Uterus (tissue), 2 donors: Measurements from ENCODE around the gene BCL11B.

ENCODE experiments used
- POLR2A ChIP-seq, 2 donors: fragments of 450-650 bp; IDR thresholded peaks; one replicate each; pipeline ENCODE4 v1.6.1; 2016; ENCODE audit warnings: antibody characterized with exemption in 2 of 2, mild to moderate bottlenecking in 1 of 2, moderate library complexity in 1 of 2
- TF ChIP-seq, protein P1 (sequence below), 4 experiments: fragments of 200-600 bp in 2 of 4; fragments of 450-650 bp in 2 of 4; sonication (generic) in 2 of 4; IDR thresholded peaks; one replicate each; pipeline ENCODE4 v1.5.1; 2016 to 2019; ENCODE audit warnings: antibody characterized with exemption in 4 of 4, mild to moderate bottlenecking in 2 of 4, moderate library complexity in 1 of 4

DNA sequence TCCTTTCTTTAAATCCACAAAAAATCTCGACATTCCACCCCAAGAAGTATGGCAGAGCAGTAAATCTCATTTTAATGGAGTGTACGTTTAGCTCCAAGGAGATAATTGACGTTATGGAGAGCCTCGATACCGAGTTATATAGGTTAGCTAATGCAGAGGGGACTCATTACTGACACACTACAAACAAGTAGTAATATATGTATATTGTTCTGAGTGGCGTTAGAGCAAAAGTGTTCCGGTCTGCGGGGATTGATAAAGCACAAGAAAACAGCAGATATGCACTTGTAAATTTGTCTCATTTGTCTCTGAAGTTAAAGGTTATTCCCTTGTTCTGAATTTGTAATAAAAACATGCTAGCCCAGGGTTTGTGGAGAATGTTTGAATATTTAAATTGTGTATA lies 84.1 kb downstream of the BCL11B start:
- TF ChIP-seq, protein P1, sequence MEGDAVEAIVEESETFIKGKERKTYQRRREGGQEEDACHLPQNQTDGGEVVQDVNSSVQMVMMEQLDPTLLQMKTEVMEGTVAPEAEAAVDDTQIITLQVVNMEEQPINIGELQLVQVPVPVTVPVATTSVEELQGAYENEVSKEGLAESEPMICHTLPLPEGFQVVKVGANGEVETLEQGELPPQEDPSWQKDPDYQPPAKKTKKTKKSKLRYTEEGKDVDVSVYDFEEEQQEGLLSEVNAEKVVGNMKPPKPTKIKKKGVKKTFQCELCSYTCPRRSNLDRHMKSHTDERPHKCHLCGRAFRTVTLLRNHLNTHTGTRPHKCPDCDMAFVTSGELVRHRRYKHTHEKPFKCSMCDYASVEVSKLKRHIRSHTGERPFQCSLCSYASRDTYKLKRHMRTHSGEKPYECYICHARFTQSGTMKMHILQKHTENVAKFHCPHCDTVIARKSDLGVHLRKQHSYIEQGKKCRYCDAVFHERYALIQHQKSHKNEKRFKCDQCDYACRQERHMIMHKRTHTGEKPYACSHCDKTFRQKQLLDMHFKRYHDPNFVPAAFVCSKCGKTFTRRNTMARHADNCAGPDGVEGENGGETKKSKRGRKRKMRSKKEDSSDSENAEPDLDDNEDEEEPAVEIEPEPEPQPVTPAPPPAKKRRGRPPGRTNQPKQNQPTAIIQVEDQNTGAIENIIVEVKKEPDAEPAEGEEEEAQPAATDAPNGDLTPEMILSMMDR (IDR thresholded peaks at IDR 0.05), result no peak
- no peak for TF ChIP-seq POLR2A (IDR thresholded peaks at IDR 0.05)
